IgD-negative memory B cell (primary cell): Measurements from ENCODE around the gene MRPS23. TPM values are rescaled to one million over a fixed set of nuclear protein-coding genes. Genes with fewer than 3 reads are reported as not detected.

Experiments
- H3K27ac Mint-ChIP-seq, 3 donors: one replicate each; pipeline ENCODE4 v1.8.0; 2020 to 2022; ENCODE audit warnings: mild to moderate bottlenecking in 3 of 3, mixed read lengths in 3 of 3, moderate library complexity in 1 of 3
- H3K27me3 Mint-ChIP-seq: one replicate; pipeline ENCODE4 v1.8.0; 2021; ENCODE audit warnings: mixed read lengths
- H3K36me3 Mint-ChIP-seq: one replicate; pipeline ENCODE4 v1.8.0; 2020; ENCODE audit warnings: mild to moderate bottlenecking, mixed read lengths
- H3K4me1 Mint-ChIP-seq, 3 donors: one replicate each; pipeline ENCODE4 v1.8.0; 2020 to 2022; ENCODE audit warnings: mixed read lengths in 3 of 3, mild to moderate bottlenecking in 1 of 3
- H3K4me3 Mint-ChIP-seq, 4 donors: one replicate each; pipeline ENCODE4 v1.8.0; 2020 to 2022; ENCODE audit warnings: mild to moderate bottlenecking in 4 of 4, mixed read lengths in 4 of 4, moderate library complexity in 3 of 4
- H3K9me3 Mint-ChIP-seq, 3 donors: one replicate each; pipeline ENCODE4 v1.8.0; 2020 to 2021; ENCODE audit warnings: mixed read lengths in 3 of 3, mild to moderate bottlenecking in 1 of 3
- polyA plus RNA-seq: library from polyadenylated mRNA; unstranded; fragments of 300-500 nt; fragmentation: Illumina TruSeq; gene quantifications from one replicate; pipeline ENCODE4 v1.2.3, GENCODE V29; 2021

MRPS23 gene
- polyA plus RNA-seq, 1 donor from 2014 or later: 42.9 TPM

- Mint-ChIP-seq H3K9me3 (no peaks in the 10 kb centered on the region), H3K27ac (no peak overlapping the region), H3K36me3 (no peaks in the 10 kb centered on the region), H3K4me1 (peaks cover 6 to 11% (median 7%) of the 10 kb centered on the region in 3 donors), H3K4me3 (peak overlapping the region in 2 of 4 donors; percentile 16 to 27), H3K27me3 (peaks cover 33% of the 10 kb centered on the region)
Measured at GRCh38 chr17:57861790-57862693, 12.2 kb upstream of the MRPS23 start.

DNA sequence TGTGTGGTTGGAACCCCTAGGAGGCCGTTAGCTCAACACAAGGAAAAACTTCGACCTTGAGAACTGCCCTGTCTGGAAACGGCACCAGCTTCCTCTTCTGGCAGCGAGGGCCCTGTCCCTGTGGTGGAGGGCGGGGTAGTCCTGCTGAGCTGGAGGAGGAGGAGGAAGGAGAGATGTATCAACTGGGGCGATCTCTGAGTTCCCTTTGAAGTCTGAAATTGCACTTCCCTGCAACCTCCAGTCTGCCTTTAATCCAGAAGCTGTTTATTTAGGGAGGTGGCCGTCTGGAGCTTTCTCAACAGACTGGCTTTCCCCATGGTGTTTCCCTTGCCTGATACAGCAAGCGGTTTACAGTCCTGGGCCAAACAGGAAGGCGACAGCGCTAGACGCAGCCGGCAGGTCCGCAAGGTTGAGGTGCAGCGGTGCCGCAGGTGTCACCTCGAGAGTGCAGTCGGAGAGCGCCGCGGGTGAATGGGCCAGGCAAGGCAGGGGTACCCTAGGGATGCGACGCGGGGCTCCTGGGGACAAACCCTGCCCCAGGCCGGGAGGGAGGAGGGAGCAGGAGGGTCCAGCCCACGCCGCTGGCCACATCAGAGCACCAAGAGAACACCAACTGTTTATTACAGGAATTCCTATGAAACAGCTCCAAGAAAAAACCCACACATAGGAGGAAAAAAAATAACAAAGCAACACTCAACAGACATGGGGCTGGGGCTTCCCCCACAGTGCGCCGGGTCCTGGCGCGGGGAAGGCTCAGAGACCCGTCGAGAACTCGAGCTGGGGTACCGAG, 11.4 kb upstream of the MRPS23 start:
- Mint-ChIP-seq H3K9me3 (no peaks in the 10 kb centered on the region), H3K36me3 (no peaks in the 10 kb centered on the region), H3K4me1 (peaks cover 6 to 11% (median 7%) of the 10 kb centered on the region in 3 donors), H3K4me3 (peak overlapping the region; percentile 60 to 90 (median 82)), H3K27ac (peak overlapping the region in 2 of 3 donors; percentile 22 to 24), H3K27me3 (peaks cover 33% of the 10 kb centered on the region)

- peak overlapping the region in 2 of 3 donors; percentile 22 to 24 for H3K27ac Mint-ChIP-seq
- peak overlapping the region in 2 of 4 donors; percentile 77 to 88 for H3K4me3 Mint-ChIP-seq
- peaks cover 6 to 11% (median 7%) of the 10 kb centered on the region in 3 donors for H3K4me1 Mint-ChIP-seq
- no peaks in the 10 kb centered on the region for H3K9me3 Mint-ChIP-seq
- peaks cover 33% of the 10 kb centered on the region for H3K27me3 Mint-ChIP-seq
- no peaks in the 10 kb centered on the region for H3K36me3 Mint-ChIP-seq
Measured at GRCh38 chr17:57860414-57860999, 10.7 kb upstream of the MRPS23 start.

DNA sequence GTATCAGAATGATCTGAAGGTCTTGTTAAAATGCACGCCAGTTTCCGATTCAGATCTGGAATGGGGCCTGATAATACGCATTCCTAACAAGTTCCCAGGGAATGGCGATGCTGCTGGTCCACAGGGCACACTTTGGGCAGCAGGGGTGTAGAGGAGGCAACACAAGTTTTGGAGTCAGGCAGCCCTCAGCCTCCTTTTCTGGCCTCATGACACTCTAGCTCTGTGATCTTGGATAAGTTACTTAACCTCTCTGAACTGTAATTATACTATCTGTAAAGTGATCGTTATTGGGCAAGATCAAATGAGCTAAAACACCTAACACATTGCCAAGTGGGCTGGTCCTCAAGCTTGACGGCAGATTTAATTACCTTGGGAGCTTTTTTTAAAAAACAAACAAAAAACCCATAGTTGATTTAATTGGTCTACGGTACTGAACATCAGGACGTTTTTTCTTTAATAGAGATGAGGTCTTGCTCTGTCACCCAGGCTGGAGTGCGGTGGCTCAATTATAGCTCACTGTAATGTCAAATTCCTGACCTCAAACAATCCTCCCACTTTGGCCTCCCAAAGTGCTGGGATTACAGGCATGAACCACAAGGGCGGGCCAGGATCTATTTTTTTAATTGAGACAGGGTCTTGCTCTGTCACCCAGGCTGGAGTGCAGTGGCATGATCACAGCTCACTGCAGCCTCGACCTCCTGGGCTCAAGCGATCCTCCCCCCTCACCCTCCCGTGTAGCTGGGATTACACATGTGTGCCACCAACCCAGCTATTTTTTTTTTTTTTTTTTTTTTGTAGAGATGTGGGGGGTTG, 10.0 kb upstream of the MRPS23 start:
- Mint-ChIP-seq H3K27me3 (peaks cover 33% of the 10 kb centered on the region), H3K4me3 (peak overlapping the region in 2 of 4 donors; percentile 68 to 71), H3K36me3 (no peaks in the 10 kb centered on the region), H3K4me1 (peaks cover 6 to 11% (median 7%) of the 10 kb centered on the region in 3 donors), H3K27ac (peak overlapping the region in 1 of 3 donors; percentile 24), H3K9me3 (no peaks in the 10 kb centered on the region)

DNA sequence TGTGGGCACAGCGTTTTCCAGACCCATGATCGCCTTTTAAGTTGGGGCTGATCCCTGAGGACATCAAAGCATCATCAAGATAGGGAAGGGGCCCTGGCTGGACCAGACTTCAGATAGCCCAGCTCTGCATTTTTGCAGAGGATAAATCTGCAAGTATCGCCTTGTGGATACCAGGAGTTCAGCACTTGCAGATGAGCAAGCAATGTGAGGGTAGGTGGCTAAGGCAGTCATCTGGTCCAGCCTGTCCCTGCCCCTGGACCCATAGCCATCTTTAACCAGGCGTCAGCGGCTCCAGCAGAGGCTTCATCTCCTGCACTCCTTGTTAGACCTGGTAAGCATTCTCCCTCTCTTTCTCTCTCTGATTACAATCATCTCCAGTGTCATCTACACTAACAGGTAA, 9.0 kb upstream of the MRPS23 start:
- no peak overlapping the region for H3K27ac Mint-ChIP-seq
- H3K9me3 Mint-ChIP-seq: no peaks in the 10 kb centered on the region
- H3K36me3 Mint-ChIP-seq: no peaks in the 10 kb centered on the region
- H3K4me1 Mint-ChIP-seq: peaks cover 6 to 9% (median 7%) of the 10 kb centered on the region in 3 donors
- peaks cover 33% of the 10 kb centered on the region for H3K27me3 Mint-ChIP-seq
- H3K4me3 Mint-ChIP-seq: no peak overlapping the region

DNA sequence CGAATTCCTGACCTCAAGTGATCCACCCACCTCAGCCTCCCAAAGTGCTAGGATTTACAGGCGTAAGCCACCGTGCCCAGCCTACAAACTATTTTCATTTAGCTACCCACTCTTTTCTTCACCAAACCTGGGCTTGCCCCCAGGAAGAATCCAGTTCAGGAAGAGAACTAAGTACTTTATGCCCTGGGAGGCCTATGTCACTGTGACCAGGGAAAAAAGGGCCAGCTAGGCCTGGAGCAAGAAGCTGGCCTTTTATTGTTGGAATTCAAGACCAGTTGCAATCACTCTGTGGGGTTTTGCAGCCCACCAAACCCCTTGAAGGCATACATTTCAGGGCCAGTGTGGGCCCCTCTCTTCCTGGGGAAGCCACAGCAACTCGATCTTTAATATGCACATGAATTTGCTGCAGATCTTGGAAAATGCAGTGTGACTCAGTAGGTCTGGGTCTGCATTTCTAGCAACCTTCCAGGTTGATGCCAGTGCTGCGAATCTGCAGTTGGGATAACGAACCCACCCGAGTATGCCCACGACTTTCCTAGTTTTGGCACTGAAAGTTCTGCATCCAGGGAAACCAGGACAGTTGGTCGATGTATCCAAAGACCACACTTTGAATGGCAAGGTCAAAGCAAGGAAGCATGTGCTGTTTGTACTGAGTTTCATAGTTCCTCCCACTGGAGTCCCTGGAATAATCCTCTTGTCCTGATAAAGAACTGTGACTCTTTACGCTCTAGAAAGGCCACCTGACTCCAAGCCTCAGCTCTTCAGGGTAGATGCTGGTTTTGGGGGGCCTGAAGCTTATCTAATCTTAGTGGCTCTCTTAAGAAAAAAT, 7.2 kb upstream of the MRPS23 start:
- H3K27me3 Mint-ChIP-seq: peaks cover 25% of the 10 kb centered on the region
- no peak overlapping the region for H3K4me3 Mint-ChIP-seq
- no peaks in the 10 kb centered on the region for H3K9me3 Mint-ChIP-seq
- no peak overlapping the region for H3K27ac Mint-ChIP-seq
- H3K4me1 Mint-ChIP-seq: peaks cover 6 to 9% (median 7%) of the 10 kb centered on the region in 3 donors
- no peaks in the 10 kb centered on the region for H3K36me3 Mint-ChIP-seq

- Mint-ChIP-seq H3K4me1 (peaks cover 0 to 9% (median 8%) of the 10 kb centered on the region in 3 donors), H3K27me3 (peaks cover 15% of the 10 kb centered on the region), H3K36me3 (no peaks in the 10 kb centered on the region), H3K9me3 (no peaks in the 10 kb centered on the region), H3K27ac (no peak overlapping the region), H3K4me3 (peak overlapping the region in 2 of 4 donors; percentile 34 to 37)
Measured at GRCh38 chr17:57855391-57856035, 5.7 kb upstream of the MRPS23 start.

GRCh38 chr17:57853695-57854094, 3.9 kb upstream of the MRPS23 start:
- H3K4me3 Mint-ChIP-seq: peak overlapping the region in 2 of 4 donors; percentile 41 to 87
- H3K9me3 Mint-ChIP-seq: no peaks in the 10 kb centered on the region
- H3K27ac Mint-ChIP-seq: no peak overlapping the region
- H3K4me1 Mint-ChIP-seq: peaks cover 11 to 22% (median 17%) of the 10 kb centered on the region in 3 donors
- peaks cover 3% of the 10 kb centered on the region for H3K27me3 Mint-ChIP-seq
- H3K36me3 Mint-ChIP-seq: no peaks in the 10 kb centered on the region

DNA sequence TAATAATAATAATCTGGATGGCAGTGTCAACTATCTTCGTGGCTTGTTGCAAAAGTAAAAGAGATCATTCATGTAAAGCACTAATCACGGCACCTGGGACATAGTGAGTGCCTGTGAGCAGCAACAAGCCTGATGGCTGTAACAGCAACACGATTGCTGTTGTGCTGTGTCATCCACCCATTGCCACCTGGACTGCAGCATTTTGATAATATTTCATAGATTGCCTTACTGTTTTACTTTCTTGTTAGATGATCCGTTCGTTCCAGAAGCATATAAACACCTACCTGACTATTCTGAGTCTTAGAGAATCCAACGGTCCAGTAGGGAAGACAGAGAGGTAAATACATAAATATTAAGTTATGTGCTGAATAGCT, 3.1 kb upstream of the MRPS23 start:
- Mint-ChIP-seq H3K9me3 (no peaks in the 10 kb centered on the region), H3K36me3 (no peaks in the 10 kb centered on the region), H3K27me3 (no peaks in the 10 kb centered on the region), H3K27ac (no peak overlapping the region), H3K4me1 (peaks cover 11 to 25% (median 19%) of the 10 kb centered on the region in 3 donors), H3K4me3 (peak overlapping the region in 1 of 4 donors; percentile 87)

GRCh38 chr17:57852092-57852954, 2.5 kb upstream of the MRPS23 start:
- peaks cover 11 to 25% (median 19%) of the 10 kb centered on the region in 3 donors for H3K4me1 Mint-ChIP-seq
- no peaks in the 10 kb centered on the region for H3K9me3 Mint-ChIP-seq
- H3K27ac Mint-ChIP-seq: peak overlapping the region in 2 of 3 donors; percentile 64 to 92
- no peaks in the 10 kb centered on the region for H3K36me3 Mint-ChIP-seq
- H3K27me3 Mint-ChIP-seq: no peaks in the 10 kb centered on the region
- peak overlapping the region in 3 of 4 donors; percentile 63 to 87 (median 77) for H3K4me3 Mint-ChIP-seq

GRCh38 chr17:57849163-57849873, 526 bp downstream of the MRPS23 start:
- H3K27me3 Mint-ChIP-seq: no peaks in the 10 kb centered on the region
- H3K9me3 Mint-ChIP-seq: no peaks in the 10 kb centered on the region
- H3K4me3 Mint-ChIP-seq: peak overlapping the region; percentile 91 to 99 (median 96)
- peaks cover 3% of the 10 kb centered on the region for H3K36me3 Mint-ChIP-seq
- peaks cover 18 to 28% (median 21%) of the 10 kb centered on the region in 3 donors for H3K4me1 Mint-ChIP-seq
- H3K27ac Mint-ChIP-seq: peak overlapping the region; percentile 76 to 99 (median 95)
